ENCODE measurements around the gene CDK4.

- TF ChIP-seq ELF4 (IDR thresholded peaks at IDR 0.05) (no peak), CTBP1 (IDR thresholded peaks at IDR 0.05; ENCODE audit: borderline replicate concordance) (no peak), TARDBP (IDR thresholded peaks at IDR 0.05) (no peak), NFRKB (IDR thresholded peaks at IDR 0.05) (no peak)
Measured at GRCh38 chr12:57753756-57754337, 1.7 kb upstream of the CDK4 start.

All from HEK293T (cell line).